Measurements from ENCODE around the gene MB21D2. TPM values are rescaled to one million over a fixed set of nuclear protein-coding genes. Genes with fewer than 3 reads are reported as not detected.

MB21D2 gene
- polyA plus RNA-seq, 3 donors = 16.9 to 18.3 (median 18.0) TPM

DNA sequence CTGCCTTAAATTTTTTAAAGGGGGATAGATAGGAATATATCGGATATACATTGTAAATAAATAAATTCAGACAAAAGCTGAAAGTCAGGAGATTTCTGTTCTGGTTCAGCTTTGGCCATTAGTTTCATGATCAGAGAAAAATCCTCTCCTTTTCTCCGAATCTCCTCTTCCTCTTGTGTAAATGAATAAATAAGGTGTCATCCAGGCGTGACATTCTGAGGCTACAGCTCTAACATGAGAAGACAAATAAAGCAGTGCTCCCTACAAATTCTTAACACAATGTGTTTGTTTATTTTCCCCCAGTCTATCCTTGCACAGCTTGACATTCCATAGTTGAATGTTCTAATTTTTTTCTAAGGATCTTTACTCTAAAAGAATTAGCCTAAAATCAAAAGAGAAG lies 9.4 kb upstream of the MB21D2 start:
- DNase-seq (ENCODE audit: low read depth in 3 of 3, low spot score in 2 of 3) = no peak

DNA sequence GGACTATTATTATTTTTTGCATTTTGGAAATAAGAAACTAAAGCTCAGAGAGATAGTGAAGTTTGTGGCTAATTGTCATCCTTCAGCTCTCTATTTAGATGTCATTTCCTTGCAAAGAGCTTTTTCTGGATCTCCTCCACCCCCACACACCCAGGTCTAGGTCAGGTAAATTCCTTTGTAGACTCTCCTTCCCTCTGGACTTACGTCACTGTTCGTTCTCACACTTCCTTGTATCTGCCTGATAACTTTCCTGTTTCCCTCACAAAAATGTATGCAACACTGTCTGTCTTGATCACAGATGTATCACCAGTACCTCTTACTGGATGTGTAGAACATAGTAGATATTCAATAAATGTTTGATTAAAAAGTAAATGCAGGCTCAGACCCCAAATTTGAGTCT lies 6.1 kb upstream of the MB21D2 start:
- DNase-seq (ENCODE audit: low read depth in 3 of 3, low spot score in 2 of 3) = no peak

DNA sequence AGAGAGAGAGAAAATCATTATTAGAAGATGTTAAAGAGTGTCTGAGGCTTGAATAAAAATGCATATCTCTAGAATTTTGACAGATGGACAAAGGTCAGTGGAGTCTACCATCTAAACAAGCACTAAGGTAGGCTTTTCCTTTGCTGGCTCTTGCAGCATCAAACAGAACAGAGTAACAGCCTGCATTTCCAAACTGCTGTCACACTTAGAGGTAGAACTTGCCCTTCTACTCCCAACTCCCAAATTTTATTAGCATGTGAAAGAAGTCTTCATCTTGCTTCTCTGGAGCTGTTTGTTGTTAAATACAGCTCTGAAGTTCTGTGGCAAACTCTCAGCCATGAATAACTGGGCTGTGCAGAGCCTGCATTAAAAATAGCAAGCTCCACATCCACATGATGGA lies 4.1 kb upstream of the MB21D2 start:
- DNase-seq (ENCODE audit: low read depth in 3 of 3, low spot score in 2 of 3) = no peak

DNA sequence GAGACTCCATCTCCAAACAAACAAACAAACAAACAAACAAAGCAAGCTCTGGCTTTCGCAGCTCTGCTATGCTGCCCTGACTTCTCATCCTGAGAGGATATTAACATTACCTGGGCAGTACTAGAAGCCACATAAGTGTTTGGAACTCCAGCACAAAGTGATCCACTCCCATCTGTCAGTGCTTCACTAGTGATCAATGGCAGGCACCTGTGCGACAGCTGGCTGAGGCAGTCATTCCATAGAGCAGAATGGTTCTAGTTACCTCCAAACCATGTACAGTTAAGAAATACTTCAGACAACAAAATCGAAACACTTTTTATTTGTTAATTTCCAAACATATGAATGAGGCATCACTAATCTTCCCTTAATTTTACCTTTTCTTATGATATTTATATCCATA lies 2.8 kb upstream of the MB21D2 start:
- no peak for DNase-seq (ENCODE audit: low read depth in 3 of 3, low spot score in 2 of 3)

DNA sequence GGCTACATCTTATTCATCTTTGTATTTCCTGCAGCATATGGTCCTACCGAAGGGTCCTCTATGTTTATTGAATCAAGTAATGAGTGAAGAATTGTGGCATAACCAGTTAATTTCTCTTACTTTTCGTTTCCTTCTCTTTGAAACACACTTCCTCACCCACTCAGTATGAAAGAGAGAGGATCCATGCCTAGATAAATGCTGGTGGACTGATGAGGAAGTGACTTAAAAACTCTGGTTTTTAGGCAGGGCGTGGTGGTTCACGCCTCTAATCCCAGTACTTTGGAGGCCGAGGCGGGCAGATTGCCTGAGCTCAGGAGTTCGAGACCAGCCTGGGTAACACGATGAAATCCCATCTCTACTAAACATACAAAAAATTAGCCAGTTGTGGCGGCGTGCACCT lies 2.2 kb upstream of the MB21D2 start:
- DNase-seq (ENCODE audit: low read depth in 3 of 3, low spot score in 2 of 3) = no peak

DNA sequence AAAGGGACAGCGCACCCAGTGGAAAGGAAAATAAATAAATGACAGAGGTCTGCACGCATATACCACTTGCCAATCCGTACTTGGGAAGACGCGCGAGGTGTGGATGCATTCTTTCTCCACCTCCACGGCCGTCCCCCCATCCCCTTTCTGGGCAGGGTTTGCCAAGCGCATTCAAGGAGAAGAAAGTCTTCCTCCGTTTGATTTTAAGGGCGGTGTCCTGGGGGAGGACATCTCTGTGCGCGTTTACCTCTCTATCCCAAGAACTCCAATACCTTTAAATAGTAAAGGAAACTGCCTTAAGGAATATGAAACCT lies 576 bp upstream of the MB21D2 start:
- no peak for DNase-seq (ENCODE audit: low read depth in 3 of 3, low spot score in 2 of 3)

DNA sequence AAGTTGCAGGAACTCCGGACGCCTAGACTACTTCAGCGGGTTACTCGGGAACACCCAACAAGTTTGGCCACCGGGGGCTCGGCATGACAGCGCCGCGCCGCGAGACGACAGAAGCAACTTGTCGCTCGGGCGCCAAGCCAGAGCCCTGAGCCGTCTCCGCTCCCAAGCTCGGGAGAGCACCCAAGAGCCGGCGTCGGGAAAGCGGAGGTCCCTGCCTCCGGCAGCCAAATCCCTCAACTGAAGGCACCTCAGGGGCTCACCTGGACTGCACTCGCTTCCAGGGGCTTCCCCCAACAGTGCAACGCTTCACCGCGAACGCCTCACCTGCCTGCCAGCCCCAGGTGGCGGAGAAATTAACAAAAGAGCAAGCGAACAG lies 640 bp downstream of the MB21D2 start:
- peak in 1 of 3 donors; percentile 39 for DNase-seq (ENCODE audit: low read depth in 3 of 3, low spot score in 2 of 3)

DNA sequence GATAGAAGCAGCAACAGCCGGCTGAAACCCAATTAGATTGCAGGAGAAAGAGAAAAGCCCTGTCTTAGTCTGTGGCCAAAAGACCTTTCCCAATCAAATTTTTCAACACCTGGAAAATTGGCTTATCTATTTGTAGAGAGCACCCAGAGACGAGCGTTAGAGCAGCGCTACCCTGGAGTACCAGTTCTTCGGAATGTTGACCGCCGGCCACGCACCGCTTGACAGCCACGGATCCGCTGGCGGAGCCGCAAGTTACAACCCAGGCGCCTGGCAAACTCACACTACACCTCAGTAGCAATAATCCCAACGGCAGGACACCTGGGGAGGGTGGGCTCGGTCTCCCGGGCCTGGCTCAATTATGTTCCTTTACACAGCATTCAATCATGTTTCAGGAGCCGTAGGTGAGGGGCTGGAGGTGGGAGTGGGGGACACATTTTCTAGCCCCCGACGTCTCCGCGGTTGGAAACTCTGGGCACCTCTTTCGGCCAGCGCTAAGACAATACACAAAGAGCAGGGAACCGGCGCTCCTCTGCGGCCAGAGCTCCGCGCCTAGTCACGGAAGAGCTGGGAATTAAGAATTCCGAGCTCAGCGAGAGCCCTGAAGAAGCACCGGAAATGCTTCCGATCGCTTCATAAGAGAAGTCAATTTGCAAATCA lies 1.2 kb downstream of the MB21D2 start:
- peak in 1 of 3 donors; percentile 44 for DNase-seq (ENCODE audit: low read depth in 3 of 3, low spot score in 2 of 3)

DNA sequence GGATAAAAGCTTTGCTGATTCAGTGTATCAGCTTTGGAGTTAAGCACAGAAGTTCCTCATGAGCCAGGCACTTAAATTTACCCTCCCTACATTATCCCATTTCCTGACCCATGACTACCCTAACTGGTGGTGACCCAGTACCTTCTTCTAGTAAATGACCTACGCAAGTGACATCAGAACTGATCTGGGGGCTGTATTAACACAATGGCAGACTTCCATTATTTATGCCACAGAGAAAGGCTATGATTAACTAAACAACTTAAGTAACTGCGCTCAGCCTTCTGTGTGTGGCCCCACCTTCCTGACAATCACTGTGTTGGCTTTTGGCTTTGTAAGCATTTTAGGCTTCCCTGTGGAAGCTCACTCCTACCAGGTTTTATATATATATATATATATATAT lies 1.9 kb downstream of the MB21D2 start:
- DNase-seq (ENCODE audit: low read depth in 3 of 3, low spot score in 2 of 3) = no peak

DNA sequence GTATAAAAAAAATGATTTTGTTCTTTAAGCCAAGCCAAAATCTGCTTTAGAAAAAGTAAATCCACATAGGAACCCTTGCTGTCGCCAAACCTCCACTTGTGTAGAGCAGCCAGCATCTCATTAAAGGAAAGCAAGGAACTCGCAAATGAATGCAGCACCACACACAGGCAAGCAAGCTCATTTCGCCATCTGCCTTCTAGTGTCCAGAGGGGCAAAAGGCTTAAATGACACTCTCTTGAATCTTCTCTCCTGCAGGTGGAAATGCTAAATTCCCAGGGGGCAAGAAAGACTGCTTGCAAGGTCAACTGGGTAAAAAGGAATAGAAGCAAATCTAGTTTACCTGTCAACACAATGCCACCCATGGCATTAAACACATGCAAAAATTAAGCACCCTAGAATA lies 2.4 kb downstream of the MB21D2 start:
- DNase-seq (ENCODE audit: low read depth in 3 of 3, low spot score in 2 of 3) = no peak

DNA sequence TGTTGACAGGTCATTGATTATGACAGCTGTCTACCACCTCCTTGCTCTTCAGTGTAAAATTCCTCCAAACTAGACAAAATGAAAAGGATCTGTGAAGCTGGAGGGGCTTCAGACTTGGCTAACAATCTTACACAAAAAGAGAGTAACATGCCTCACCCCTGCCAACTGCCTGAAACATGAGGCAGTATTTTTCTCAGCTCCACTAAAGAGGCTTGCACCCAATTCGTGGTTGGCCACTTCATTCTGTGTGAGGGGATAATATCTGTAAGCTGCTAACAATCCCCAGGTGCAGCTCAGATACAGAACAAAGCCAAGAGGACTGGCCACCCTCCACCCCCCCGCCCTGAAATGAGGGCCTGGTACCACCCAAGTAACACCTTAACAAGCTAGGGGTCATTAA lies 2.8 kb downstream of the MB21D2 start:
- DNase-seq (ENCODE audit: low read depth in 3 of 3, low spot score in 2 of 3) = no peak

DNA sequence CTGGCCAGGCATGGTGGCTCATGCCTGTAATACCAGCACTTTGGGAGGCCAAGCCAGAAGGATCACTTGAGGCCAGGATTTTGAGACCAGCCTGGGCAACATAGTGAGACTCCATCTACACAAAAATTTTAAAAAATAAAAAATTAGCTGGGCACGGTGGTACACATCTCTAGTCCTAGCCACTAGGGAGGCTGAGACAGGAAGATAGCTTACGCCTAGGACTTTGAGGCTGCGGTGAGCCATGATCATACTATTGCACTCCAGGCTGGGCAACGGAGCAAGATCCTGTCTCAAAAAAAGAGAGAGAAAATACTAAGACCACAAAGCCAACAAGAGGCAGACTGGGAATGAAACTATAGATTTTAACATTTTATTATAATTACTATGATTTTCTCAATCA lies 4.1 kb downstream of the MB21D2 start:
- DNase-seq (ENCODE audit: low read depth in 3 of 3, low spot score in 2 of 3) = no peak

DNA sequence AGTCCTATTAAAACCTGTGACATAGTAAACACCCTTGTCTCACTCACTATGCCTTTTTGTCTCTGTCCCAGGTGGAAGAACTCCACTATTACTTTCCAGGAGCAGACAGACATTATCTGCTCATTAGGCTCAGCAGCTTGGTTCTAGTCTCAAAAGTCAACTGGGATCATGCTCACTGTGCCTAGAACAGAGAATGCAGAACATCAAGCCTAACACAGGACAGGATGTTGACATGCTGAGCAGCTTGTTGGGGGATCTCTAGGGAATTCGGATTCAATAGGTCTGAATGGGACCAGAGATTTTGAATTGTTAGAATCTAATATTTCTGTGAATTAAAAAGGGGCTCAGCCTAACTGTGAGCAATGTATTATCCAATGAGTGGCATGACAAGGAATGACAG lies 6.4 kb downstream of the MB21D2 start:
- DNase-seq (ENCODE audit: low read depth in 3 of 3, low spot score in 2 of 3) = no peak

DNA sequence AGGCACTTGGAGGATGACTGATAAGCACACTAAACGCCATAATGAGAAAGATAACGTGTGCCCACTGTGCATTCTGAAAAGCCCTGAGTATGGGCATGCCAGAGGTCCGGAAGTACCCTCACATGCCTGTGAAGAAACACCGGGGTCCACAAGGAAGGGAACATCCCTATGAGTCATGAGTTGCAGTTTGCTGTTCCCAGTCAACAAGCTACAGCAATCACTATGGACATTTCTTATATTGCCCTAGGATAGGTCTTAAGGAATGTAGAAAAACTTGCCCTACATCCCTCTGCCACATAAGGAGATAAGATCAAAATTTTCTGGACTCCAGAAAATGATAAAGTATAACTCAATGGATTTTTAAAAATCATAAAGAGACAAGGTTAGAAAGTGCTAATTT lies 9.9 kb downstream of the MB21D2 start:
- no peak for DNase-seq (ENCODE audit: low read depth in 3 of 3, low spot score in 2 of 3)

DNA sequence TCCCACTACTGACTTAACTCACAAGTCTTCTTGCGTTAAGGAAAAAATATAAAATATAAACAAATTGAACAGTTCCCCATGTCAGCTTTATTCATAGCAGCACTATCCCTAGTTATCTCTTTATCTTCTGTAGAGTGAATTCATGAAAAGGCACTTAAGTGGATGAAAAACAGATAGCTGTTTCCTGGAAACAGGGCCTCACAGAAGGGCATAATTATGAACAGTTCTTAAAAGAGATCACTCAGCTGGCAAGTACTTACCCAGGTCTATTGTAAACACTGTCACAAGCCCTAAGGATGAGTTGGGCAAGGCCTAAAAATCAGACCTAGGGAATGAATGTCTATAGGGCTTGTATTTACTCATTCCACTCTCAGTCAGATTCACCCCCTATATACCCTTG lies 10.7 kb downstream of the MB21D2 start:
- DNase-seq (ENCODE audit: low read depth in 3 of 3, low spot score in 2 of 3) = no peak

DNA sequence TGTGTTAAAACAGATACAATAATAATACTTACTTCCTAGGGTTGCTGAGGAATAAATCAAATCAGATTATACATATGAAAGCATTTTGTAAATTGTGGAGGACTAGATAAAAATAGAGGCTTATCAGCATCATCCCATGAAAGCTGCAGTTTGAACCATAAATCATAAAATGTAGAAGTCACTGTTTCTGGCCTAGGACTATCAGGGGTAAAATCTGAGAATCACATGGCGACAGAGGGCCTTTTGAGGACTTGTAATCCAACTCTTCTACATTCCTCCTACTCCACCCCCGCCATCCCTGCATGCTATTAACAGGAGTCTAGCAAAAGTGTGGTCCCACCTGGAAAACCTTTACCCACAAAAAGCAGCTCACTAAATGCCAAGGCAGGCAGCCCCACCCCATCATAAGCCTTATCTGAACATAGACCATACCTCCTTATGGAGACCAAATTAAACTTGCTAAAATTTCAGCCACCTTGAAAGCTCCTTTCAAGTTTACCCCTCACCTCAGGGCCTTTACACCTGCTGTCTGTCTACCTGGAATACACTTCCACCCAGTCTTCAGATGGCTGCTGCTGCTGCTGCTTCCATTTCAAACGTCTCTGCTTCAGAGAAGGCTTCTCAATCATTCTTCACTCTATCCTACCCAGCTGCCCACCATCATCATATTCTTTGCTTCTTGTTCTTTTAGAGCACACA lies 11.5 kb downstream of the MB21D2 start:
- DNase-seq (ENCODE audit: low read depth in 3 of 3, low spot score in 2 of 3) = no peak

DNA sequence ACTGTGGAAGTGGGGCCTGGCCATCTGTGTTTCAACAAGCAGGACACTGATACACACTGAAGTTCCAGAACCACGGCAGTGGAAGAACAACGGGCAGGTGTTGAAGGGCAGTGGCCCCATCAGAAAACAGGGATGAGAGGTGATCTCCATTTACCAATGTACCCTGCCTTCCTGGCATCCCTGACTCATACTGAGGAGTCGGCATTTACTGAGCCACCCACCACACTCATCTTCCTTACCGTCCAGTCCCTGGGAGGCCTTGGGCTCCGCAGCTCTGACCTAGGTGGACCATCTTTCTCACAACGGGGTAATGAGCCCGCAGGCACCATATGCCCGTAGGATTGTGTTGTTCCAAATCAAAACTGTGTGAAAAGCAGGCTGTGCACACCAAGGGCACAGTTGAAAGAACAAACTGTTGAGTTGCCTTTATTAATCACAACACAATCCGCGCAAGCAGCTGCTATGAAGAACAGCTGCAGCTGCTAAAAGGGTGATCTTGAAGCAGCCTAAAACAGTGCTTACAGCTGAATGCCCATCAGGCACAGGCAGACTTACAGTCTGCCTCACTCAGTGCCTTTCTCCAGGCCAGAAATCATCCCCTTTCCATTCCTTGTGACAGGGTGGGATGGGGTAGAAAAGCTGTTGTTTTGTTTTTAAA lies 12.9 kb downstream of the MB21D2 start:
- DNase-seq (ENCODE audit: low read depth in 3 of 3, low spot score in 2 of 3) = no peak

DNA sequence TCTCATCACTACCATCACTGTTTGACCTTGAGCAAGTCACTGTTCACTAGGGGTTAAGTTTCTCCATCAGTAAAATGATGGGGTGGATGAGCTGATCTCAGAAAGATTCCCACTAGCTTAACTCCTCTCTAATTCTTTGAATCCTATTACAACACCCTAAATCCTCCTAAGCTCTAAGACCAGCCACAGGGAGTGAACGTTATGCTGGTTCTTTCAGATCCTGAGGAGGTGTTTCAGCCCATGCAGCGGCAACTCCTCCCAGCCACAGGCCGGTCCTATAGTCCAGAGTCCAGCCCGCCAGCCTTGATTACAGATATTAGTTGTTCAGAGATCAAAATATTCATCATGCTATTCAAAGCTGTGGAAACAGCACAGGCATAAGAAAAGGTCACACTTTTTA lies 15.1 kb downstream of the MB21D2 start:
- no peak for DNase-seq (ENCODE audit: low read depth in 3 of 3, low spot score in 2 of 3)

DNA sequence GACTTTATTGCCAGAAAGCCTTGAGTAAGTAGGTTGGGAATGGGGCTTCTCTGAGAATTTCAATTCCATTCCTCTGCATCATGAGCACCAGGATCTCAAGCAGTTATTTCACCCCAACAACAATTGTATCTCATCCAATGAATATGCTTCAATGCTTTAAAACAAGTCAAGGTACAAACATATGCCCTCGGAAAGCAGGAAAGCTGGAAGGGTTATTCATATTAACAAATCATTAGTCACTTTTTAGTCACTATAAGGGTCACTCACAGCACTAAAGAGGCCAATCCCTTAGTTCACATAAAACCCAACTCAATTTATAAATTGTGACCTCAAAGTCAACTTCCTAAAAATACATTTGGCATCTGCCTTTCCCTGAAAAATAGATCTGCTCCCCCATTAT lies 16.2 kb downstream of the MB21D2 start:
- no peak for DNase-seq (ENCODE audit: low read depth in 3 of 3, low spot score in 2 of 3)

DNA sequence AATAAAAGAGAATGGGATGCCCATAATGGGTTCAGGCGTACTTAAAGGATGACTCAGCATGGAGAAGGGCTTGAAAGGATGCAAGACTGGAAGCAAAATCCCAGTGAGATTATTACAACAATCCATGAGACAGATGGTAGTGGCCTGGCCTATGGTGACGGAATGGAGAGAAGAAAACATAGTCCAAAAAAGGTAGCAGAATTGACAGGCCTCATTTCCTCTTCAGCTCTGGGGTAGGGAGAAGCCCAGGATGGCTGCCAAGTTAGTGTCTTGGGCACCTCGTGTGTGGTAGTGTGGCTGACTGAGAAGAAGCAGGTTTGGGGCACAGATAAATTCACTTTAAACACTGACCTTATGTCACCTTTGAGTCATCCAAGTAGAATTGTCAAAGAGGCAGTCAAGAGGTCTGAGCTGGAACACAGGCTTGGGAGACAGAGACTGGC lies 18.1 kb downstream of the MB21D2 start:
- DNase-seq (ENCODE audit: low read depth in 3 of 3, low spot score in 2 of 3) = no peak

DNA sequence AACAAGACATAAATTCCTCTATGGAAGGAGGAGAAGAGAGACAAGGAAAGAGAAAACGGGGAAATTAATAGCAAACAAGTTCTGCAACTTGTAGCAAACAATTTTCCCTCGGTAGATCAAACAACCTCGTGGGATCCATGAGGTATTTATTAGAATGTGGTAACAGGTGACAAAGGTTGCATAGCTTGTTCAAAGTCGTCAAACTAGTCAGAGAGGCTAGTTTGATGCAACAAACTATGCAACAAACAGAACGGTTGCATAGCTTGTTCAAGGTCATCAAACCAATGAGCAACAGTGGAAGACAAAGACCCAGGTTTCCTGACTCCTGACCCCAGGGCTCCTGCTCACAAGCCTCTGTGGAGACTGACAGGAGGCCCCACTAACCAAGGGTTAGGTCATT lies 20.7 kb downstream of the MB21D2 start:
- no peak for DNase-seq (ENCODE audit: low read depth in 3 of 3, low spot score in 2 of 3)

DNA sequence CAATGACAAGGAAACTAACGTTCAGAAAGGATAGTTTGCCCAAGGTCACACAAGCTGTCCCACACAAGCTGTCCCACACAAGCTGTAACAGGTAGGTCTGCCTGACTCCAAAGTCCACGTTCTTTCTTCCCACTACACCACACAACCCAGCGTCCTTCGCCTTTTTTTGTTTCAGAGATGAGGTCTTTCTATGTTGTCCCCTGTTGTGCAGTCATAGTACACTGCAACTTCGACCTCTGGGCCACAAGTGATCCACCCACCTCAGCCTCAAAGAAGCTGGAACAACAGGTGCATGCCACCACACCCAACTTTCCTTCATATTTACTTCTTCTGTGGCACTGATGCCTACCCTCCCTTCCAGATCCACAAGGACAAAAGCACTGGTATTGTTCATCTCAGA lies 21.4 kb downstream of the MB21D2 start:
- no peak for DNase-seq (ENCODE audit: low read depth in 3 of 3, low spot score in 2 of 3)

All from right renal cortex interstitium (tissue), 3 donors.